ENCODE data around the gene MTPN. TPM values are rescaled to one million over a fixed set of nuclear protein-coding genes. Genes with fewer than 3 reads are reported as not detected.

Gene MTPN
- total RNA-seq, 2 experiments from 2014 or later, result 106 to 108 TPM

DNA sequence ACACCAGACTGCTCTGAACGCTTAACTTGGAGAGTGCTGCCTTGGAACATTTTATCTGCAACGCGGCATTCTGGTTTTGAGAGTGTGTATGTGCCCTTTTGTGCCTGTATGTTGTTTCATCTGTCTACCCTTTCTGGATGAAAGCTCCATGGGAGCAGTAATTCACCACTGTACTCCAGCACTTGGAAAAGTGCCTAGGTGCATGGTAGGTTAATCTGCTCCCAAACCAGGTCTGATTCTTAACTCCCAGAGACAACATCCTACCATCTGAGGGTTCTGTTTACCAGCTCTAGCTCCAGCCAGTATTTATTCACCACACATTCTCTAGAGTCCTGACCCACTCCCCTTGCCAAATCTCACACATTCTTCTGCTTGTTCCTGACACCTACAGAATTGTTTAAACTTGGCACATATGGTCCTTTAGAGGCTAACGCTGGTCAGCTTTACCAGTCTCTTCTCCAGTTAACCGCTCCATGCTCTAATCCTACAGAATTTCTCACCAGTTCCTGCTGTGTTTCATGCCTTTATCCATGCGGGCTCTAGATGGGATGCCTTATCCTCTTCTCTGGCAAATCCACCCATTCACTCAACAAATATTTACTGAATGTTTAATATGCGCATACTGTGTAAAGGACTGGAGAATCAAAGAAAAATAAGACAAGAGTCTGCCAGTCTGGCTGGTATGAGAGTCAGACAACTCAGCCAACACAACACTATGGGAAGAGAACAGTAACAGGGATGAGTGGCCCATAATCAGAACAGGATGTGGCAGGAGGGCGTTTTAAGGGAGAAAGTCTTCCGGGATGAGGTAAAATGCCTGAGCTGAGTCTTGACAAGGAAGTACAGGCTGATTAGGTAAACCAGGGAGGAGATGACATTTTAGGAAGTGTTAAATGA is 46.3 kb downstream of the MTPN start:
- Mint-ChIP-seq H3K36me3 (ENCODE audit: low read depth) (peaks cover 20% of the 10 kb centered on the region), H3K4me3 (no peak overlapping the region), H3K4me1 (ENCODE audit: low read depth) (peaks cover 21% of the 10 kb centered on the region), H3K27me3 (ENCODE audit: low read depth) (no peaks in the 10 kb centered on the region), H3K9me3 (no peaks in the 10 kb centered on the region), H3K27ac (peak overlapping the region; percentile 14)
- CTCF ChIA-PET, result no interaction called here
- intact Hi-C loops (cut with micrococcal nuclease), result no loop called here
- no peak for DNase-seq

DNA sequence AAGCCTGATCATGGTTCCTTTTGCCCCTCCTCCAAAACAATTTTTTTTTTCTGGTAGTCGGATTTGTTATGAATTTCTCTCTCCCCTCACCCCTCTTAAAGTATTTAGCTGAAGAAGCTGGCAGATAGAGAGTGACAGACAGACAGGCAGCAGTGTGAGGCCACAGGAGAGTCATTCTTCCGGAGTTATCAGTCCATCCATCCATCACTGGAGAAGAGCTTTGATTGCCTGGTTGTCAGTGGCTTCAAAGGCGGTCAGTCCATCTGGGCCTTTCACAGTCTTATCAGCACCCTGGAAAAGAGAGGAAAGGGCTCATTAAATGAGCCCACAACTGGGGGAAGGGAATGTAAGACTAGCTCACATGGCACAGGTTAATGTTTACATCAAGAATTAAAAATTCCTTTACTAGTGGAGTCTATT is 47.4 kb downstream of the MTPN start:
- CTCF ChIA-PET, result interaction anchor here (0.9 kb wide), 1 partner anchor 19 kb away, joined by 3 read pairs; no protein-coding TSS in a partner anchor
- H3K36me3 Mint-ChIP-seq (ENCODE audit: low read depth), result peaks cover 16% of the 10 kb centered on the region

DNA sequence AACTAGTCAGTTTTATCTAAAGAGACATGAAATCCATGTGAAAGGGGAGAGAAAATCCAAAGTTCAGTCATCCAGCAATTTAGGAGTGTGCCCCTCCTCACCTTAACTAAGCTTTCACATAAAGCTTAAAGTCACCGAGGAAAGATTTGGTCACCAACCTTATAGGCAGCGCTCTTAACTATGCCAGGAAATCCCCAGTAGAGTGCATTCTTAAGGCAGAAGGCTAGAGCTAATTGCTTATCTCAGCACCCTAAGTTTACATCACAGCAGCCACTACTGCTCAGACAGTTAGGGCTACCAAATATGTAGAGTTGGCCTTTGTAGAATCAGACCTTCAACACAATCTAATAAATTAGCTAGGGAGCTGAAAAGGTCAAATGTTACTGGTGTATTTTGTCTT is 47.9 kb downstream of the MTPN start:
- no peaks in the 10 kb centered on the region for H3K27me3 Mint-ChIP-seq (ENCODE audit: low read depth)
- no peak for DNase-seq
- intact Hi-C loops (cut with micrococcal nuclease), result no loop called here
- no peak overlapping the region for H3K4me3 Mint-ChIP-seq
- CTCF ChIA-PET, result interaction anchor here (0.9 kb wide), 1 partner anchor 18 kb away, joined by 3 read pairs; no protein-coding TSS in a partner anchor
- no peak overlapping the region for H3K27ac Mint-ChIP-seq
- H3K9me3 Mint-ChIP-seq, result no peaks in the 10 kb centered on the region
- peaks cover 15% of the 10 kb centered on the region for H3K36me3 Mint-ChIP-seq (ENCODE audit: low read depth)
- peaks cover 12% of the 10 kb centered on the region for H3K4me1 Mint-ChIP-seq (ENCODE audit: low read depth)

More for the DNA sequence above, 47.4 kb downstream of the MTPN start:
- peaks cover 15% of the 10 kb centered on the region for H3K4me1 Mint-ChIP-seq (ENCODE audit: low read depth)
- DNase-seq, result no peak
- no peaks in the 10 kb centered on the region for H3K27me3 Mint-ChIP-seq (ENCODE audit: low read depth)
- intact Hi-C loops (cut with micrococcal nuclease), result no loop called here
- no peaks in the 10 kb centered on the region for H3K9me3 Mint-ChIP-seq
- no peak overlapping the region for H3K27ac Mint-ChIP-seq
- no peak overlapping the region for H3K4me3 Mint-ChIP-seq

DNA sequence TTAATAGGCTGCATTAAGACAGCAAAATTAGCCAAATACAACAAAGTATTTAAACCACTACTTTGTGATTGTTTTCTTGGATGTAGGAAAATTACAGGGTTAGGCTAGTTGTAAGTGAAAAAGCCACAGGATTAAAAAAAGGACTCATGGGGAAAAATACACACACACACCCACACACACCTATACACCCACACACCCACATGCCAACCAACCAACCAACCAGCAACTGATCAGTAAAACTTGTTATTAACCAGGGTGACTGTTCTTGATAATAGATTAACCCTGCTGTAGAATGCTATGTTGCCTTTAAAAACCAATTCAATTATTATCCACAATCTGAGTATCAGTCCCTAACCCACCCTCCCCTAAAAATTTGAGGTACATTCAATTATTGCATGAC is 49.0 kb downstream of the MTPN start:
- no peak for DNase-seq
- CTCF ChIA-PET, result no interaction called here
- Mint-ChIP-seq H3K27ac (no peak overlapping the region), H3K4me3 (no peak overlapping the region), H3K36me3 (ENCODE audit: low read depth) (peaks cover 15% of the 10 kb centered on the region), H3K9me3 (no peaks in the 10 kb centered on the region), H3K4me1 (ENCODE audit: low read depth) (peaks cover 3% of the 10 kb centered on the region), H3K27me3 (ENCODE audit: low read depth) (no peaks in the 10 kb centered on the region)
- intact Hi-C loops (cut with micrococcal nuclease), result no loop called here

DNA sequence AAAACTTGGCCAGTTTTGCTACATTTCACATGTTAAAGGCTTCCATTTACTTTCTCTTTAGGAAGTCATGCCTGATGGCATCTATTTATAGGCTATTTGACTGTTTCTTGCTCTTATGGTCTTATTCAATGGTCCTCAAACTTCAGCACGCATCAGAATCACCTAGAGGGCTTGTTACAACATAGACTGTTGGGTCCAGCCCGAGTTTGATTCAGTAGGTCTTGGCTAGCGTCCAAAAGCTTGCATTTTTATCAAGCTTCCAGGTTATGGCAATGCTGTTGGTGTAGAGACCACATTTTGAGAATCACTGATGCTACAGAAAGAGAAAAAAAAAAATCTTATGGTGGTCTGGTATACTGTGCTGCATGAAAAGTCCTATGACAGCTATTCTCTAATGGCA is 51.9 kb downstream of the MTPN start:
- intact Hi-C loops (cut with micrococcal nuclease), result no loop called here
- Mint-ChIP-seq H3K36me3 (ENCODE audit: low read depth) (peaks cover 15% of the 10 kb centered on the region), H3K4me1 (ENCODE audit: low read depth) (no peaks in the 10 kb centered on the region), H3K4me3 (no peak overlapping the region), H3K27ac (no peak overlapping the region), H3K27me3 (ENCODE audit: low read depth) (no peaks in the 10 kb centered on the region), H3K9me3 (no peaks in the 10 kb centered on the region)
- no peak for DNase-seq
- CTCF ChIA-PET, result no interaction called here

DNA sequence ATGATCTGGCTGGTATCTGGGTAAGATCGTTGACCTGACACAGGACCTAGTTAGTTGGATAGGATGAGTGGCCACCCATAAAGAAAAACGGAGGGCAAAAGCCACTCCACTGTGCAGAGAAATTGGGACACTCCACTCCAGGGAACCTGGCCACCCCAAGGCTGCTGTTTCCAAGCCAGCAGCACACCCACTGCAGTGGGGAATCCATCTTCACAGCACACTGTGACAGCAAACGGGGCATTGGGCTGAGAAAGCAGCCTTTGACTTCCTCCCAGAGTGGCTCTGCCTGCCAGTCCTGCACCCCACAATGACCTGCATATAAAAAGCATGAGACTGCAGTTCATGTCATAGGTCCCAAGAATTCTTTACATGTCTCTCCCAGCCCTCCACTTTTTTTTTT is 52.9 kb downstream of the MTPN start:
- H3K4me3 Mint-ChIP-seq, result no peak overlapping the region
- no peaks in the 10 kb centered on the region for H3K9me3 Mint-ChIP-seq
- H3K27me3 Mint-ChIP-seq (ENCODE audit: low read depth), result no peaks in the 10 kb centered on the region
- H3K36me3 Mint-ChIP-seq (ENCODE audit: low read depth), result peaks cover 13% of the 10 kb centered on the region
- CTCF ChIA-PET, result no interaction called here
- H3K27ac Mint-ChIP-seq, result no peak overlapping the region
- no peaks in the 10 kb centered on the region for H3K4me1 Mint-ChIP-seq (ENCODE audit: low read depth)
- intact Hi-C loops (cut with micrococcal nuclease), result no loop called here
- no peak for DNase-seq

DNA sequence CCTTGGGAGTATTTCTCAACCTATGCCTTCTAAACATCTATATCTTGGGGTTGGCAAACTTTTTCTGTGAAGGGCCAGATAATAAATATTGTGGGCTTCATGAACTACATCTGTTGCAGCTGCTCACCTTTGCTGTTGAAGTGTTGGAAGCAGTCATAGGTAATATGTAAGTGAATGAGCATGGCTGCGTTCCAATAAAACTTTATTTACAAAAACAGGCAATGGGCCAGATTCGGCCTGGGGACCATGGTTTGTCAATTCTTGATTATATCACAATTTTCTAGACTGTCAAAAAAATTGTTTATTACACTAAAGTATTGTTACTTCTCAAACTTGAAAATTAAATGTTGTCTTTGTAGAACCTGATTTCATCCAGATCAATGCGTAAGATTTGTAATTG is 54.9 kb downstream of the MTPN start:
- H3K9me3 Mint-ChIP-seq, result no peaks in the 10 kb centered on the region
- CTCF ChIA-PET, result no interaction called here
- no peaks in the 10 kb centered on the region for H3K27me3 Mint-ChIP-seq (ENCODE audit: low read depth)
- no peak overlapping the region for H3K4me3 Mint-ChIP-seq
- intact Hi-C loops (cut with micrococcal nuclease), result no loop called here
- H3K4me1 Mint-ChIP-seq (ENCODE audit: low read depth), result no peaks in the 10 kb centered on the region
- peaks cover 10% of the 10 kb centered on the region for H3K36me3 Mint-ChIP-seq (ENCODE audit: low read depth)
- no peak overlapping the region for H3K27ac Mint-ChIP-seq
- no peak for DNase-seq

DNA sequence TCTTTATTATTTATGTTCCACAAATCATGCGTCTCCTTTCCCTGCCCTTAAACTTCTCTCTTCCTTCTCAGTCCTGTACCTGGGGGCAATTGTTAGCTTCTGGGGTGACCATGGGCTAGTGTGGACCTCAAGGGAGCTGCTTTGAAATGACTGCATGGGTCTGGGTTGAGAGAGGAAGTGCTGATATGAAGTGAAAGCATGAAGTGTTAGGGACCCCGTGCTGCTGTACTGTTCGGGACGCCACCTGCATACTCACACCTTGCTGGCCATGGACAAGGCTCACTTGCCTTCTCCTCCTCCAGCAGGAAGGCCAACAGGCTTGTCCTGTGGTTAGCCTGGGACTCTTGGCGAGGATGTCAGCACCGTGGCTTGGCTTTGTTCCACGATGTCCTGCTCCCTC is 56.7 kb downstream of the MTPN start:
- no peak for DNase-seq
- Mint-ChIP-seq H3K27ac (no peak overlapping the region), H3K4me3 (no peak overlapping the region), H3K4me1 (ENCODE audit: low read depth) (no peaks in the 10 kb centered on the region), H3K36me3 (ENCODE audit: low read depth) (peaks cover 4% of the 10 kb centered on the region), H3K9me3 (no peaks in the 10 kb centered on the region), H3K27me3 (ENCODE audit: low read depth) (no peaks in the 10 kb centered on the region)
- intact Hi-C loops (cut with micrococcal nuclease), result no loop called here
- CTCF ChIA-PET, result interaction anchor here (0.9 kb wide), 1 partner anchor 92 kb away, joined by 4 read pairs; no protein-coding TSS in a partner anchor

DNA sequence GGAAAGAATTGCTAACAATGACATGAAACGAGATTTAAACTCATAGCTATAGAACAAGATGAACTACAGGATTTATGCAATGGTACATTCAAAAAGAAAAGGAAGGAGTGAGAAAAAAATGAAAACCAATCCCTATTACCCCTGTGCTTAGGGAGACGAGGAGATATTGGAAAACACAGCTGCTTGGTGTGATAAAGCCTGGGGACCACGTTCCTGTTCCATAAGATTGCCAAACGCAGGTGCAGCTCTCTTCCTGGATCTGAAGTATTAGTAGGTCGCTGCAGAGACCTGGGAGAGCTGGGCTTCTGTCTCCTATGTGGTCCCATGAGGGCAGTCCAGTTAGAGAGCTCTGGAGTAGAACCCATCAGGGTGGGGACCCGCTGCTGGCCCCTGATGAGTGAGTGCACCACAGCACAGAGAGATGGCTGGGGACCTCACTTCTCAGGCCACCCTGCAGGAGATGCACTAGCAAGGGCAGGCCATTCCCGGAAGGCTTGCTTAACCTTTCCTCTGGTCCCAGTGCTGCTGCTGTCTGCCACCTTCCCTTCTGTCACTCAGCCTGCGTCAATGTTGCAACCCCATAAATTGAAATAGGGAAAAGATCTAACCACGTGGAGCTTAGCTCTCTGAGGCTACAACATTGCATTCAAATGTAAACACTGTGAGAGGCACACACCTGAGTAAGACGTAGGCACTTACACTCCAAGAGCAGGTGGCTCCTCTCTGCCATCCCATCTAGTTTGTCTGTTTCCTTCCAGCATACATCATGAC is 57.9 kb downstream of the MTPN start:
- Mint-ChIP-seq H3K9me3 (no peaks in the 10 kb centered on the region), H3K27me3 (ENCODE audit: low read depth) (no peaks in the 10 kb centered on the region), H3K4me1 (ENCODE audit: low read depth) (no peaks in the 10 kb centered on the region), H3K27ac (no peak overlapping the region), H3K36me3 (ENCODE audit: low read depth) (peaks cover 4% of the 10 kb centered on the region), H3K4me3 (no peak overlapping the region)
- no peak for DNase-seq
- CTCF ChIA-PET, result no interaction called here
- intact Hi-C loops (cut with micrococcal nuclease), result no loop called here

DNA sequence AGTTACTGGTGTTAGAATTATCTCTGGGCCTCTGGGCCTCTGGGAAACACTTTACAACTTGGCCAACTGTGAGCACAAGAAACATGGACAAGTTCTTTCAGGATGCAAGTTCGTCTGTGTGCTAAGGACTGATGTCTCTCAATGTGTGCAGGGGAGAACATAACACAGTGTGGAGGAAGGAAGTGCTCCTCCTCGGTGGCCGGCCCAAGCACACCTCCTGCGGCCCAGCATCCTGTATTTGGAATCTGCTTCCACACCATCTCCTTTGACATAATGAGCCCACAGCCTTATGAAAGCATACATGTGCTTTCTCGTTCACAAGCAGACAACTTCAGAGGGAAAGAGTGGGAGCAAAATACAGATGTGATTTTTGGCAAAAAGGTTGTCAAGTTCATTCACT is 59.0 kb downstream of the MTPN start:
- Mint-ChIP-seq H3K27me3 (ENCODE audit: low read depth) (no peaks in the 10 kb centered on the region), H3K36me3 (ENCODE audit: low read depth) (peaks cover 4% of the 10 kb centered on the region), H3K4me3 (no peak overlapping the region), H3K9me3 (no peaks in the 10 kb centered on the region), H3K27ac (no peak overlapping the region), H3K4me1 (ENCODE audit: low read depth) (no peaks in the 10 kb centered on the region)
- intact Hi-C loops (cut with micrococcal nuclease), result no loop called here
- CTCF ChIA-PET, result no interaction called here
- DNase-seq, result no peak

DNA sequence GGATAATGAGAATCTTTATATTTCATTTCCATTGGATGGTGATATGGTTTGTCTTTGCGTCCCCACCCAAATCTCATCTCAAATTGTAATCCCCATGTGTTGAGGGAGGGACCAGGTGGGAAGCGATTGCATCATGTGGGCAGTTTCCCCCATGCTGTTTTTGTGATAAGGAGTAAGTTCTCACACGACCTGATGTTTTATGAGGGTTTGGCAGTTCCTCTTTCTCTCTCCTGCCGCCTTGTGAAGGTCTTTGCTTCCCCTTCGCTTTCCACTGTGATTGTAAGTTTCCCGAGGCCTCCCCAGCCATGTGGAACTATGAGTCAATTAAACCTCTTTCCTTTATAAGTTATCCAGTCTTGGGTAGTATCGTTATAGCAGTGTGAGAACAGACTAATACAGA is 59.4 kb downstream of the MTPN start:
- intact Hi-C loops (cut with micrococcal nuclease), result no loop called here
- CTCF ChIA-PET, result no interaction called here
- no peak for DNase-seq
- Mint-ChIP-seq H3K27me3 (ENCODE audit: low read depth) (no peaks in the 10 kb centered on the region), H3K36me3 (ENCODE audit: low read depth) (peaks cover 4% of the 10 kb centered on the region), H3K27ac (no peak overlapping the region), H3K4me1 (ENCODE audit: low read depth) (no peaks in the 10 kb centered on the region), H3K9me3 (no peaks in the 10 kb centered on the region), H3K4me3 (no peak overlapping the region)

DNA sequence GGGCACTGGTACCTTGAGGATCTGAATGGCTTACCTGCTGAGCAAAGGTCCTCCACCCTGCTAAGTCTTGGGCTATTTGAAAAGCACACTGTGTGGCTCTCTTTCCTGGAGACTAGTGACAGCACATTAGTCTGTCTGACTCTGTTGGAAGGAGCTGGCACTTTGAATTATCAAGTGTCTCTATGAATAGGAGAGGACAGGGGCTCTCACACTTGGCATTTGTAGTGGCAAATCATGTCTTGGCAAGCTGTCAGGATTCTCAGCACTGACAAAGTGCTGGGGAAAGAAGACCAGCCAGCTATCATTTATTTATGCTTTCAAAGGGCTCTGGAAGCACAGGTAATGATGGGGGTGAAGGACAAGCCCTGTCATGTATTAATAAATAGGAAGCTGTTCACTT is 62.8 kb downstream of the MTPN start:
- no peaks in the 10 kb centered on the region for H3K36me3 Mint-ChIP-seq (ENCODE audit: low read depth)
- H3K27ac Mint-ChIP-seq, result no peak overlapping the region
- DNase-seq, result no peak
- no peaks in the 10 kb centered on the region for H3K9me3 Mint-ChIP-seq
- no peaks in the 10 kb centered on the region for H3K27me3 Mint-ChIP-seq (ENCODE audit: low read depth)
- no peaks in the 10 kb centered on the region for H3K4me1 Mint-ChIP-seq (ENCODE audit: low read depth)
- H3K4me3 Mint-ChIP-seq, result no peak overlapping the region
- intact Hi-C loops (cut with micrococcal nuclease), result no loop called here
- CTCF ChIA-PET, result interaction anchor here (0.6 kb wide), 1 partner anchor 47 kb away, joined by 4 read pairs; no protein-coding TSS in a partner anchor

DNA sequence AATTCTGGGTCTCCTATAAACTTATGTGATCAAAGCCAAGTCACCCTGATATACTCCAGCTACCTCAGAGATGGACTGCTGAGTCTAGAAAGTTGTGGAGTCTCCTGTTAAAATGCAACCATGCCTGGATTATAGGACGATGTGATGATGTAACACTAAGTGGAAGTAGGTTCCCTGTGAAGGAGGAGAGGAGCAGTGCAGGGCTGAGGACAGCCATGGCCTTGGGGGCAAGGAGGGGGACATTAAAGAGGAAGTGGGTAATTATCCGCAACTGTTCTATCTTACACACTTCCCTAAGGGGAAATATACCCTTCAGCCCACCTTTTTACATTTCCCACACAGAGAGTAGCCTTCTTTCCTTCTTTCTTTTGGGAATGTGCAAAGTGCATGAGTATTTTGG is 63.8 kb downstream of the MTPN start:
- no peaks in the 10 kb centered on the region for H3K36me3 Mint-ChIP-seq (ENCODE audit: low read depth)
- H3K4me3 Mint-ChIP-seq, result no peak overlapping the region
- H3K9me3 Mint-ChIP-seq, result no peaks in the 10 kb centered on the region
- H3K4me1 Mint-ChIP-seq (ENCODE audit: low read depth), result no peaks in the 10 kb centered on the region
- no peaks in the 10 kb centered on the region for H3K27me3 Mint-ChIP-seq (ENCODE audit: low read depth)
- DNase-seq, result no peak
- CTCF ChIA-PET, result no interaction called here
- intact Hi-C loops (cut with micrococcal nuclease), result no loop called here
- no peak overlapping the region for H3K27ac Mint-ChIP-seq

Measured in activated naive CD4-positive, alpha-beta T cell treated with anti-CD3 and anti-CD28 coated beads for 36 hours (primary cell).